ENCODE results near the gene RPA3. TPM values are rescaled to one million over a fixed set of nuclear protein-coding genes. Genes with fewer than 3 reads are reported as not detected.
"Not testable (repeated sequence)": the region's sequence is repeated elsewhere in the genome, so short reads cannot be mapped to it uniquely, and the experiment has no call there.

Gene RPA3
- total and polyA plus RNA-seq, 8 donors, result 28.5 to 49.2 (median 43.5) TPM

GRCh38 chr7:7667187-7667586 lies 51.2 kb downstream of the RPA3 start:
- no peak overlapping the region for H3K27ac ChIP-seq
- H3K4me3 ChIP-seq, result no peak overlapping the region
- intact Hi-C loops (cut with DNase I), result no loop called here
- DNase-seq (no peak), ATAC-seq (no peak)
- H3K9me3 ChIP-seq, result no peaks in the 10 kb centered on the region
- H3K4me1 ChIP-seq, result no peaks in the 10 kb centered on the region
- no peaks in the 10 kb centered on the region for H3K27me3 ChIP-seq
- H3K36me3 ChIP-seq, result no peaks in the 10 kb centered on the region
- TF ChIP-seq CTCF (IDR thresholded peaks at IDR 0.05), result no peak

DNA sequence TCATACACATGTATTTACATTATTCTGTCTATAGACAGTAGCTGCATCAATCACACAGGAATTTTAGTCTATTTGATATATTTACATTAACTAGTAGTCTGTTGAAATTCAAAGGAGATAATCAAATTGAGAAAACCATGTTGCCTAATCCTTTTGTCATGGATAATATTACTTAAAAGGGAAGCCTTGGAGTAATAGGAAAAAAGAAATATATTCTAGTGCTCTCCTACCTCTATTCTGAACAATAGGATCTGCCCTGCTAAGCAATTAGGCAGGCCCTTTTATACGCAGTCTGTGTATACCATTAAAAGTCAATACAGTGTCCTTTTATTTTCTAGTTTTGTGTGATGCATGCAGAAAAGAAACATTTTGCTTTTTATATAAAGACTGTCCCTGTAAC lies 53.4 kb downstream of the RPA3 start:
- DNase-seq (no peak), ATAC-seq (no peak)
- no peak for TF ChIP-seq CTCF (IDR thresholded peaks at IDR 0.05)
- H3K4me3 ChIP-seq, result no peak overlapping the region
- no peaks in the 10 kb centered on the region for H3K36me3 ChIP-seq
- no peaks in the 10 kb centered on the region for H3K4me1 ChIP-seq
- H3K27ac ChIP-seq, result no peak overlapping the region
- intact Hi-C loops (cut with DNase I), result no loop called here
- H3K9me3 ChIP-seq, result no peaks in the 10 kb centered on the region
- no peaks in the 10 kb centered on the region for H3K27me3 ChIP-seq

- ATAC-seq (peak; percentile 25), DNase-seq (no peak)
- no peak for TF ChIP-seq CTCF (IDR thresholded peaks at IDR 0.05)
- H3K27me3 ChIP-seq, result no peaks in the 10 kb centered on the region
- H3K4me3 ChIP-seq, result no peak overlapping the region
- no peaks in the 10 kb centered on the region for H3K36me3 ChIP-seq
- H3K9me3 ChIP-seq, result peaks cover 0 to 3% of the 10 kb centered on the region in 2 donors
- no peaks in the 10 kb centered on the region for H3K4me1 ChIP-seq
- no peak overlapping the region for H3K27ac ChIP-seq
- intact Hi-C loops (cut with DNase I), result no loop called here
These were observed 54.1 kb downstream of the RPA3 start for GRCh38 chr7:7664291-7664690.

DNA sequence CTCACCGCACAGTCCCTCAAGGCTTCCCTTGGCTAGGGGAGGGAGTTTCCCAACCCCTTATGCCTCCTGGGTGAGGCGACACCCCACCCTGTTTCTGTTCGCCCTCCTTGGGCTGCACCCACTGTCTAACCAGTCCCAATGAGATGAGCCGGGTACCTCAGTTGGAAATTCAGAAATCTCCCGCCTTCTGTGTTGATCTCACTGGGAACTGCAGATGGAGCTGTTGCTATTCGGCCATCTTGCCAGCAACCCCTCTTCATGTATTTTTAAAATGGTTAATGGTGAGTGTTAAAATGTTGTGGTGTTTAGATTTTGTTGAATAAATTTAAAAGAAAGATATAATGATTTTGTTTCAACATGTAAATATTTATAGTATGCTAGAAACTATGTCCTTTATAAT lies 55.9 kb downstream of the RPA3 start:
- ATAC-seq, result no peak
- intact Hi-C loops (cut with DNase I), result no loop called here
- Histone ChIP-seq H3K9me3 (peaks cover 0 to 13% of the 10 kb centered on the region in 2 donors), H3K4me1 (no peaks in the 10 kb centered on the region), H3K27ac (no peak overlapping the region), H3K27me3 (no peaks in the 10 kb centered on the region), H3K4me3 (no peak overlapping the region), H3K36me3 (no peaks in the 10 kb centered on the region)
- no peak for DNase-seq
- TF ChIP-seq CTCF (IDR thresholded peaks at IDR 0.05), result no peak

DNA sequence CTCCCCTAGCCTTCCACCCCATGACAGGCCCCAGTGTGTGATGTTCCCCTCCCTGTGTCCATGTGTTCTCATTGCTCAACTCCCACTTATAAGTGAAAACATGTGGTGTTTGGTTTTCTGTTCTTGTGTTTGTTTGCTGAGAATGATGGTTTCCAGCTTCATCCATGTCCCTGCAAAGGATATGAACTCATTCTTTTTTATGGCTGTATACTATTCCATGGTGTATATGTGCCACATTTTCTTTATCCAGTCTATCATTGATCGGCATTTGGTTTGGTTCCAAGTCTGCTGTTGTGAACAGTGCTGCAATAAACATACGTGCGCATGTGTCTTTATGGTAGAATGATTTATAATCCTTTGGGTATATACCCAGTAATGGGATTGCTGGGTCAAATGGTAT lies 61.9 kb downstream of the RPA3 start:
- H3K27me3 ChIP-seq; H3K27ac ChIP-seq; H3K4me3 ChIP-seq; DNase-seq; H3K36me3 ChIP-seq; H3K4me1 ChIP-seq; intact Hi-C loops (cut with DNase I); ATAC-seq: not testable (repeated sequence)
- peaks cover 0 to 15% of the 10 kb centered on the region in 2 donors for H3K9me3 ChIP-seq

- no peak for ATAC-seq
- Histone ChIP-seq H3K4me3 (no peak overlapping the region), H3K27me3 (no peaks in the 10 kb centered on the region), H3K36me3 (no peaks in the 10 kb centered on the region), H3K4me1 (no peaks in the 10 kb centered on the region), H3K9me3 (peaks cover 0 to 15% of the 10 kb centered on the region in 2 donors), H3K27ac (no peak overlapping the region)
- TF ChIP-seq CTCF (IDR thresholded peaks at IDR 0.05), result no peak
- intact Hi-C loops (cut with DNase I), result no loop called here
- DNase-seq, result no peak
These were observed 63.3 kb downstream of the RPA3 start for GRCh38 chr7:7654964-7655715.
